Activated B cell treated with CpG ODN at 0.5 μM for 24 hours (primary cell): Measurements from ENCODE around the gene GFY. TPM values are rescaled to one million over a fixed set of nuclear protein-coding genes. Genes with fewer than 3 reads are reported as not detected.

ENCODE experiments used
- ATAC-seq: fragments of 200-7000 bp; cut with Tn5 transposase; one replicate; pipeline ENCODE4 v1.10.0; 2021; ENCODE audit warnings: low read depth, mild to moderate bottlenecking, moderate library complexity
- CTCF ChIA-PET: fragments of 350-600 bp; sonication (Branson Sonifier 250); formaldehyde crosslinking; loops from one replicate; lab custom pipeline; 2021; ENCODE audit warnings: antibody characterized with exemption; lab: Charles Lee
- POLR2A ChIA-PET: fragments of 350-600 bp; sonication (Branson Sonifier 250); formaldehyde crosslinking; loops from one replicate; lab custom pipeline; 2021; ENCODE audit warnings: antibody characterized with exemption; lab: Charles Lee
- DNase-seq: peaks from one replicate; pipeline ENCODE4 v3.0.0; 2022
- H3K27ac Mint-ChIP-seq: one replicate; pipeline ENCODE4 v1.8.0; 2020; ENCODE audit warnings: mixed read lengths
- H3K27me3 Mint-ChIP-seq: one replicate; pipeline ENCODE4 v1.8.0; 2021; ENCODE audit warnings: mixed read lengths
- H3K36me3 Mint-ChIP-seq: one replicate; pipeline ENCODE4 v1.8.0; 2021; ENCODE audit warnings: low read depth, mixed read lengths
- H3K4me1 Mint-ChIP-seq: one replicate; pipeline ENCODE4 v1.8.0; 2021; ENCODE audit warnings: mixed read lengths
- H3K4me3 Mint-ChIP-seq: one replicate; pipeline ENCODE4 v1.8.0; 2020; ENCODE audit warnings: mild to moderate bottlenecking, mixed read lengths
- H3K9me3 Mint-ChIP-seq: one replicate; pipeline ENCODE4 v1.8.0; 2020; ENCODE audit warnings: mixed read lengths
- CTCF ChIP-seq: fragments of 200-600 bp; IDR thresholded peaks from one replicate; pipeline ENCODE4 v1.8.0; 2022; ENCODE audit warnings: antibody characterized with exemption, mild to moderate bottlenecking
- intact Hi-C: fragments of 100-400 bp; cut with micrococcal nuclease; formaldehyde crosslinking; loops from one replicate; pipeline ENCODE4 v1.15.1; 2024
- total RNA-seq: library from RNA; stranded (reverse); gene quantifications from 2 replicates; pipeline ENCODE4 v1.2.3, GENCODE V29; 2022

Gene GFY
- total RNA-seq, 1 donor from 2014 or later = not detected

GRCh38 chr19:49411681-49412326, 13.4 kb upstream of the GFY start:
- Mint-ChIP-seq H3K9me3 (no peaks in the 10 kb centered on the region), H3K4me3 (no peak overlapping the region), H3K27me3 (no peaks in the 10 kb centered on the region), H3K27ac (peak overlapping the region; percentile 19), H3K4me1 (peaks cover 63% of the 10 kb centered on the region), H3K36me3 (no peaks in the 10 kb centered on the region)
- no peak for ATAC-seq
- no peak for DNase-seq
- no peak for TF ChIP-seq CTCF
- intact Hi-C loops = no loop called here
- POLR2A ChIA-PET = interaction anchor here (1.2 kb wide), 1 partner anchor 45 kb away, joined by 3 read pairs; no protein-coding TSS in a partner anchor
- CTCF ChIA-PET = no interaction called here

- TF ChIP-seq CTCF = no peak
- Mint-ChIP-seq H3K9me3 (no peaks in the 10 kb centered on the region), H3K36me3 (no peaks in the 10 kb centered on the region), H3K27ac (no peak overlapping the region), H3K27me3 (peaks cover 10% of the 10 kb centered on the region), H3K4me1 (peaks cover 51% of the 10 kb centered on the region), H3K4me3 (no peak overlapping the region)
- CTCF ChIA-PET = interaction anchor here (1.2 kb wide), 1 partner anchor 16 kb away, joined by 3 read pairs; no protein-coding TSS in a partner anchor
- ATAC-seq (no peak), DNase-seq (no peak)
- POLR2A ChIA-PET = interaction anchor here (0.6 to 1.2 kb wide), 3 partner anchors 41 to 1451 kb away, joined by 3 to 8 read pairs (median 6); no protein-coding TSS in a partner anchor
- intact Hi-C loops = no loop called here
Observed at GRCh38 chr19:49413348-49413747, 11.8 kb upstream of the GFY start.

- peaks cover 16% of the 10 kb centered on the region for H3K27me3 Mint-ChIP-seq
- H3K4me3 Mint-ChIP-seq = no peak overlapping the region
Observed at GRCh38 chr19:49414256-49414655, 10.9 kb upstream of the GFY start.

GRCh38 chr19:49415102-49415809, 9.9 kb upstream of the GFY start:
- H3K36me3 Mint-ChIP-seq = no peaks in the 10 kb centered on the region
- no peak overlapping the region for H3K4me3 Mint-ChIP-seq
- ATAC-seq = peak; percentile 79
- CTCF ChIA-PET = interaction anchor here (1.9 kb wide), 1 partner anchor 24 kb away, joined by 5 read pairs; no protein-coding TSS in a partner anchor
- peaks cover 37% of the 10 kb centered on the region for H3K4me1 Mint-ChIP-seq
- intact Hi-C loops = no loop called here
- POLR2A ChIA-PET = interaction anchor here (0.6 to 1.5 kb wide), 2 partner anchors 16 to 422 kb away, joined by 3 to 4 read pairs; partner anchors contain the start of genes GYS1 and RUVBL2
- DNase-seq = no peak
- TF ChIP-seq CTCF = no peak
- no peak overlapping the region for H3K27ac Mint-ChIP-seq
- no peaks in the 10 kb centered on the region for H3K9me3 Mint-ChIP-seq
- peaks cover 26% of the 10 kb centered on the region for H3K27me3 Mint-ChIP-seq

More at GRCh38 chr19:49414256-49414655, 10.9 kb upstream of the GFY start:
- Mint-ChIP-seq H3K36me3 (no peaks in the 10 kb centered on the region), H3K4me1 (peaks cover 42% of the 10 kb centered on the region), H3K27ac (no peak overlapping the region), H3K9me3 (no peaks in the 10 kb centered on the region)
- ChIA-PET CTCF (interaction anchor here (1.2 kb wide), 1 partner anchor 15 kb away, joined by 3 read pairs; no protein-coding TSS in a partner anchor), POLR2A (interaction anchor here (1.2 to 1.5 kb wide), 2 partner anchors 74 to 421 kb away, joined by 4 to 8 read pairs; partner anchors contain the start of genes GYS1 and RUVBL2)
- ATAC-seq = no peak
- DNase-seq = no peak
- no peak for TF ChIP-seq CTCF
- intact Hi-C loops = no loop called here

- peaks cover 32% of the 10 kb centered on the region for H3K27me3 Mint-ChIP-seq
- no peak for TF ChIP-seq CTCF
- H3K9me3 Mint-ChIP-seq = no peaks in the 10 kb centered on the region
- no peak overlapping the region for H3K27ac Mint-ChIP-seq
- intact Hi-C loops = no loop called here
- DNase-seq (no peak), ATAC-seq (no peak)
- no peak overlapping the region for H3K4me3 Mint-ChIP-seq
- no peaks in the 10 kb centered on the region for H3K36me3 Mint-ChIP-seq
- CTCF ChIA-PET = interaction anchor here (1.9 kb wide), 1 partner anchor 24 kb away, joined by 5 read pairs; no protein-coding TSS in a partner anchor
- H3K4me1 Mint-ChIP-seq = peaks cover 38% of the 10 kb centered on the region
- POLR2A ChIA-PET = interaction anchor here (0.6 to 1.5 kb wide), 2 partner anchors 16 to 422 kb away, joined by 3 to 4 read pairs; partner anchors contain the start of genes GYS1 and RUVBL2
Observed at GRCh38 chr19:49415810-49416200, 9.4 kb upstream of the GFY start.
